HepG2 (cell line): ENCODE measurements around the gene TMEM269. TPM values are rescaled to one million over a fixed set of nuclear protein-coding genes. Genes with fewer than 3 reads are reported as not detected.
A peak's percentile ranks its signal among the peaks of the same experiment; 100 is the strongest.

Experiments
- AGO1 ChIP-seq: fragments of 200-400 bp; formaldehyde crosslinking; IDR thresholded peaks from 2 replicates; pipeline ENCODE4 v1.6.1; 2017; ENCODE audit warnings: mild to moderate bottlenecking, low read depth, low read length, moderate library complexity; ENCODE audit not compliant: poor library complexity, severe bottlenecking
- ARHGAP35 ChIP-seq: sonication (generic); formaldehyde crosslinking; IDR thresholded peaks from 2 replicates; pipeline ENCODE4 v1.9.0; 2022; ENCODE audit warnings: mild to moderate bottlenecking, inconsistent platforms, moderate library complexity, missing genetic modification reagents, borderline replicate concordance
- ATF7 ChIP-seq, 2 experiments: fragments of 450-650 bp in 1 of 2; sonication (generic) in 1 of 2; formaldehyde crosslinking in 1 of 2; IDR thresholded peaks; 2 replicates each; pipeline versions ENCODE4 v1.4.0 to v1.6.1; 2016 to 2020; ENCODE audit warnings: antibody characterized with exemption in 1 of 2, mild to moderate bottlenecking in 1 of 2, missing genetic modification reagents in 1 of 2
- BCL6 ChIP-seq: IDR thresholded peaks from 2 replicates; pipeline ENCODE4 v1.6.1; 2016; ENCODE audit warnings: missing genetic modification reagents, missing compliant biosample characterization
- BORCS8-MEF2B ChIP-seq: sonication (generic); formaldehyde crosslinking; IDR thresholded peaks from 2 replicates; pipeline ENCODE4 v1.8.0; 2022; ENCODE audit warnings: mild to moderate bottlenecking, missing genetic modification reagents
- FOSL2 ChIP-seq: sonication (generic); formaldehyde crosslinking; IDR thresholded peaks from 2 replicates; pipeline ENCODE4 v1.4.0; 2020; ENCODE audit warnings: missing genetic modification reagents
- KLF12 ChIP-seq: sonication (generic); formaldehyde crosslinking; IDR thresholded peaks from 2 replicates; pipeline ENCODE4 v1.4.0; 2020; ENCODE audit warnings: missing genetic modification reagents, borderline replicate concordance
- MIER3 ChIP-seq: IDR thresholded peaks from 2 replicates; pipeline ENCODE4 v1.6.1; 2016; ENCODE audit warnings: missing compliant biosample characterization, borderline replicate concordance
- PLRG1 ChIP-seq: fragments of 450-650 bp; conservative IDR thresholded peaks from 2 replicates; pipeline ENCODE4 v1.6.1; 2016
- RELA ChIP-seq: sonication (generic); formaldehyde crosslinking; IDR thresholded peaks from 2 replicates; pipeline ENCODE4 v1.4.0; 2020; ENCODE audit warnings: missing genetic modification reagents
- SCMH1 ChIP-seq: sonication (generic); formaldehyde crosslinking; IDR thresholded peaks from 2 replicates; pipeline ENCODE4 v1.9.0; 2021; ENCODE audit warnings: missing genetic modification reagents, mild to moderate bottlenecking, borderline replicate concordance
- ZNF180 ChIP-seq: sonication (generic); formaldehyde crosslinking; IDR thresholded peaks from 2 replicates; pipeline ENCODE4 v1.4.0; 2020; ENCODE audit warnings: low read depth, missing genetic modification reagents, borderline replicate concordance
- ZNF20 ChIP-seq: sonication (generic); formaldehyde crosslinking; IDR thresholded peaks from 2 replicates; pipeline ENCODE4 v1.4.0; 2020; ENCODE audit warnings: mild to moderate bottlenecking, moderate library complexity, missing genetic modification reagents
- ZNF3 ChIP-seq: IDR thresholded peaks from 2 replicates; pipeline ENCODE4 v1.7.0; 2017; ENCODE audit warnings: inconsistent platforms
- ZNF747 ChIP-seq: sonication (generic); formaldehyde crosslinking; IDR thresholded peaks from 2 replicates; pipeline ENCODE4 v1.8.1; 2023; ENCODE audit warnings: missing genetic modification reagents, mild to moderate bottlenecking, borderline replicate concordance
- ZNF788 ChIP-seq: sonication (generic); formaldehyde crosslinking; IDR thresholded peaks from 2 replicates; pipeline ENCODE4 v1.5.0; 2020; ENCODE audit warnings: mild to moderate bottlenecking, missing genetic modification reagents, borderline replicate concordance
- polyA plus RNA-seq, 8 experiments: library from polyadenylated mRNA; depleted of rRNA in 3 of 8; stranded (reverse) in 7 of 8; unstranded in 1 of 8; fragments of >200 nt; fragmentation: Illumina TruSeq in 4 of 8; extraction: Trizol in 4 of 8; gene quantifications; 2 replicates each; pipeline versions ENCODE4 v1.2.1 to v1.2.3, GENCODE V29; 2011 to 2016; ENCODE audit warnings: low read depth in 4 of 8, missing spikeins in 1 of 8, mixed read lengths in 1 of 8; ENCODE audit not compliant: insufficient read depth in 1 of 8
- total RNA-seq, 5 experiments: library from RNA; depleted of rRNA; stranded (reverse); fragments of >200 nt; fragmentation: Illumina TruSeq; extraction: Trizol; gene quantifications; 2 replicates each; pipeline ENCODE4 v1.2.3, GENCODE V29; 2016; ENCODE audit warnings: low read depth in 1 of 5
- TF ChIP-seq, protein P1 (sequence below): sonication (generic); formaldehyde crosslinking; IDR thresholded peaks from 2 replicates; pipeline ENCODE4 v1.5.1; 2020; ENCODE audit warnings: missing genetic modification reagents, mild to moderate bottlenecking, borderline replicate concordance
- TF ChIP-seq, protein P2 (sequence below): sonication (generic); formaldehyde crosslinking; IDR thresholded peaks from 2 replicates; pipeline ENCODE4 v1.4.0; 2020; ENCODE audit warnings: missing genetic modification reagents, borderline replicate concordance
- TF ChIP-seq, protein P3 (sequence below): sonication (generic); formaldehyde crosslinking; IDR thresholded peaks from 2 replicates; pipeline ENCODE4 v1.4.0; 2020; ENCODE audit warnings: missing genetic modification reagents, low read depth, mild to moderate bottlenecking, borderline replicate concordance
- TF ChIP-seq, protein P4 (sequence below): sonication (generic); formaldehyde crosslinking; IDR thresholded peaks from 2 replicates; pipeline ENCODE4 v1.5.0; 2020; ENCODE audit warnings: missing genetic modification reagents

TMEM269 gene
- total and polyA plus RNA-seq, 2 of the 13 experiments (the other 11 are each of a cell fraction or from before 2014, with no cell fraction given), result 0.15 to 0.21 TPM

DNA sequence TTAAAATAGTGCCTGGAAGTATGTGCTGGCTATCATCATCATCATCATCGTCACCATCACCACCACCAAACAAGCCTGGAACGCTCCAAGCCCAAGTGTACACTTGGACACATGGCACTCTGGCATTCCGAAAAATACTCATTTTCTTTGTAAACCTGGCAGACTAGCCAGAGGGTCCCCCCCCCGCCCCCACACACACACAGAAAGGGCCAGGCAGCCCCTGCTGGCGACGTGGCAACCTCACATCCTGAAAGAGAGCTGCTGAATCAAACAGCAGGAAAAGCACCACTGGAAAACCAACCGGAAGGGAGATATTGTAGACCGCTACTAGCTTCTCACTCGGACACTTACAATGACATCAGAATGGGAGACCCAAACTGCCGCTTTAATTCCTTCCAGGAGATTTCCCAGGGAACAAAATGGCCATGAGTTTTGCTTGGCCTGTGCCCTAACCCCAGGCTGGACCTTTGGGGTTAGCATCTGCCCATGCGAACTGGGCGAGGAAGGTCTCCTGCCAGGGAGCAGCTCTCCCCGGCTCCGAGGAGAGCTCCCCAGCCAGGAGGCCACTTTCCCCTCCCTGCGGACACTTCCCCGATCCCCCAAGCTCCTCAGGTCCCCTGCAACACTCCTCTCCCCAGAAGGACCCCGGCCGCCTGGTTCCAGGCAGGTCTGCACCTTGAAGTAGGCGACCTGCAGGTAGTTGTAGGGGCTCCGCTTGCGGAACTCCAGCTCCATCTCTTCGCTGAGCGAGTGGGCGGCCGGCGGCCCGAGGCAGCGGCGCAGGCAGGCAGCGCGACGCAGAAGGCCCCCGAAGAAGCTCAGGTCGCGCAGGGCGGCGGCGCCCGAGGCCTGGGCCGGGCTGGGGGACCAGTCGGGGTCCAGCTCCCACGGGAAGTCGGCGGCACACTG lies 18.7 kb upstream of the TMEM269 start (continued):
- TF ChIP-seq BORCS8-MEF2B (0 out of 2 replicates have a peak, but pooled peaks have one; percentile 38), RELA (CRISPR knock-in tag) (no peak), SCMH1 (CRISPR knock-in tag) (no peak), FOSL2 (CRISPR knock-in tag) (0 out of 2 replicates have a peak, but pooled peaks have one; percentile 10), ZNF3 (CRISPR knock-in tag) (no peak), MIER3 (CRISPR knock-in tag) (no peak), ARHGAP35 (no peak), ZNF20 (no peak), BCL6 (CRISPR knock-in tag) (0 out of 2 replicates have a peak, but pooled peaks have one; percentile 19), ATF7 (IDR thresholded peaks at IDR 0.05) (no peak), ATF7 (CRISPR knock-in tag; IDR thresholded peaks at IDR 0.05) (no peak), KLF12 (CRISPR knock-in tag) (no peak), AGO1 (no peak), PLRG1 (no peak), ZNF747 (CRISPR knock-in tag) (no peak), ZNF788 (CRISPR knock-in tag) (0 out of 2 replicates have a peak, but pooled peaks have one; percentile 45), ZNF180 (CRISPR knock-in tag) (no peak)
- TF ChIP-seq, protein P1, sequence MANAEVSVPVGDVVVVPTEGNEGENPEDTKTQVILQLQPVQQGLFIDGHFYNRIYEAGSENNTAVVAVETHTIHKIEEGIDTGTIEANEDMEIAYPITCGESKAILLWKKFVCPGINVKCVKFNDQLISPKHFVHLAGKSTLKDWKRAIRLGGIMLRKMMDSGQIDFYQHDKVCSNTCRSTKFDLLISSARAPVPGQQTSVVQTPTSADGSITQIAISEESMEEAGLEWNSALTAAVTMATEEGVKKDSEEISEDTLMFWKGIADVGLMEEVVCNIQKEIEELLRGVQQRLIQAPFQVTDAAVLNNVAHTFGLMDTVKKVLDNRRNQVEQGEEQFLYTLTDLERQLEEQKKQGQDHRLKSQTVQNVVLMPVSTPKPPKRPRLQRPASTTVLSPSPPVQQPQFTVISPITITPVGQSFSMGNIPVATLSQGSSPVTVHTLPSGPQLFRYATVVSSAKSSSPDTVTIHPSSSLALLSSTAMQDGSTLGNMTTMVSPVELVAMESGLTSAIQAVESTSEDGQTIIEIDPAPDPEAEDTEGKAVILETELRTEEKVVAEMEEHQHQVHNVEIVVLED (CRISPR knock-in tag), result no peak
- TF ChIP-seq, protein P2, sequence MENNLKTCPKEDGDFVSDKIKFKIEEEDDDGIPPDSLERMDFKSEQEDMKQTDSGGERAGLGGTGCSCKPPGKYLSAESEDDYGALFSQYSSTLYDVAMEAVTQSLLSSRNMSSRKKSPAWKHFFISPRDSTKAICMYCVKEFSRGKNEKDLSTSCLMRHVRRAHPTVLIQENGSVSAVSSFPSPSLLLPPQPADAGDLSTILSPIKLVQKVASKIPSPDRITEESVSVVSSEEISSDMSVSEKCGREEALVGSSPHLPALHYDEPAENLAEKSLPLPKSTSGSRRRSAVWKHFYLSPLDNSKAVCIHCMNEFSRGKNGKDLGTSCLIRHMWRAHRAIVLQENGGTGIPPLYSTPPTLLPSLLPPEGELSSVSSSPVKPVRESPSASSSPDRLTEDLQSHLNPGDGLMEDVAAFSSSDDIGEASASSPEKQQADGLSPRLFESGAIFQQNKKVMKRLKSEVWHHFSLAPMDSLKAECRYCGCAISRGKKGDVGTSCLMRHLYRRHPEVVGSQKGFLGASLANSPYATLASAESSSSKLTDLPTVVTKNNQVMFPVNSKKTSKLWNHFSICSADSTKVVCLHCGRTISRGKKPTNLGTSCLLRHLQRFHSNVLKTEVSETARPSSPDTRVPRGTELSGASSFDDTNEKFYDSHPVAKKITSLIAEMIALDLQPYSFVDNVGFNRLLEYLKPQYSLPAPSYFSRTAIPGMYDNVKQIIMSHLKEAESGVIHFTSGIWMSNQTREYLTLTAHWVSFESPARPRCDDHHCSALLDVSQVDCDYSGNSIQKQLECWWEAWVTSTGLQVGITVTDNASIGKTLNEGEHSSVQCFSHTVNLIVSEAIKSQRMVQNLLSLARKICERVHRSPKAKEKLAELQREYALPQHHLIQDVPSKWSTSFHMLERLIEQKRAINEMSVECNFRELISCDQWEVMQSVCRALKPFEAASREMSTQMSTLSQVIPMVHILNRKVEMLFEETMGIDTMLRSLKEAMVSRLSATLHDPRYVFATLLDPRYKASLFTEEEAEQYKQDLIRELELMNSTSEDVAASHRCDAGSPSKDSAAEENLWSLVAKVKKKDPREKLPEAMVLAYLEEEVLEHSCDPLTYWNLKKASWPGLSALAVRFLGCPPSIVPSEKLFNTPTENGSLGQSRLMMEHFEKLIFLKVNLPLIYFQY (CRISPR knock-in tag), result peak; percentile 24; the same call in 1 of the 2 replicates
- TF ChIP-seq, protein P3, sequence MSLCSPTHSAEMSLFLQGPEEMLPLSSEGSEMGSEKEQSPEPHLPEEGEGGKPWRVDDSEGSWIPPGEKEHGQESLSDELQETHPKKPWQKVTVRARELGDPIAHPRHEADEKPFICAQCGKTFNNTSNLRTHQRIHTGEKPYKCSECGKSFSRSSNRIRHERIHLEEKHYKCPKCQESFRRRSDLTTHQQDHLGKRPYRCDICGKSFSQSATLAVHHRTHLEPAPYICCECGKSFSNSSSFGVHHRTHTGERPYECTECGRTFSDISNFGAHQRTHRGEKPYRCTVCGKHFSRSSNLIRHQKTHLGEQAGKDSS (CRISPR knock-in tag), result no peak
- TF ChIP-seq, protein P4, sequence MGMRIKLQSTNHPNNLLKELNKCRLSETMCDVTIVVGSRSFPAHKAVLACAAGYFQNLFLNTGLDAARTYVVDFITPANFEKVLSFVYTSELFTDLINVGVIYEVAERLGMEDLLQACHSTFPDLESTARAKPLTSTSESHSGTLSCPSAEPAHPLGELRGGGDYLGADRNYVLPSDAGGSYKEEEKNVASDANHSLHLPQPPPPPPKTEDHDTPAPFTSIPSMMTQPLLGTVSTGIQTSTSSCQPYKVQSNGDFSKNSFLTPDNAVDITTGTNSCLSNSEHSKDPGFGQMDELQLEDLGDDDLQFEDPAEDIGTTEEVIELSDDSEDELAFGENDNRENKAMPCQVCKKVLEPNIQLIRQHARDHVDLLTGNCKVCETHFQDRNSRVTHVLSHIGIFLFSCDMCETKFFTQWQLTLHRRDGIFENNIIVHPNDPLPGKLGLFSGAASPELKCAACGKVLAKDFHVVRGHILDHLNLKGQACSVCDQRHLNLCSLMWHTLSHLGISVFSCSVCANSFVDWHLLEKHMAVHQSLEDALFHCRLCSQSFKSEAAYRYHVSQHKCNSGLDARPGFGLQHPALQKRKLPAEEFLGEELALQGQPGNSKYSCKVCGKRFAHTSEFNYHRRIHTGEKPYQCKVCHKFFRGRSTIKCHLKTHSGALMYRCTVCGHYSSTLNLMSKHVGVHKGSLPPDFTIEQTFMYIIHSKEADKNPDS, result no peak
